ENCODE data around the gene SYNE3. TPM values are rescaled to one million over a fixed set of nuclear protein-coding genes. Genes with fewer than 3 reads are reported as not detected.

Gene SYNE3
- total RNA-seq, 1 experiment from 2014 or later = 6.2 TPM

GRCh38 chr14:95543021-95543420 is 26.6 kb upstream of the SYNE3 start:
- ChIA-PET POLR2A (no interaction called here), CTCF (no interaction called here)
- no peak for DNase-seq (ENCODE audit: low read depth, low spot score)
- TF ChIP-seq CTCF (IDR thresholded peaks at IDR 0.05) = no peak
- TF ChIP-seq SIN3A (IDR thresholded peaks at IDR 0.05; ENCODE audit: borderline replicate concordance, insufficient read depth, low read depth, low read length) = no peak
- TF ChIP-seq TCF7L2 (IDR thresholded peaks at IDR 0.05; ENCODE audit: low read depth, low read length) = no peak
- TF ChIP-seq POLR2AphosphoS5 (IDR thresholded peaks at IDR 0.05; ENCODE audit: low read depth, low read length) = no peak
- TF ChIP-seq REST (IDR thresholded peaks at IDR 0.05; ENCODE audit: insufficient read depth in 1 of 2, low read depth in 2 of 2, low read length in 1 of 2) = no peak
- Histone ChIP-seq H3K9me3 (ENCODE audit: control insufficient read depth, insufficient read depth, low read depth, low read length) (no peaks in the 10 kb centered on the region), H3K27me3 (ENCODE audit: control insufficient read depth, insufficient read depth, low read length) (no peaks in the 10 kb centered on the region), H3K4me3 (ENCODE audit: low read depth in 2 of 2, low read length in 2 of 2) (no peak overlapping the region), H3K27ac (ENCODE audit: low read length) (no peak overlapping the region), H3K4me1 (ENCODE audit: control insufficient read depth, insufficient read depth, low read length) (peaks cover 19% of the 10 kb centered on the region), H3K36me3 (ENCODE audit: control insufficient read depth, insufficient read depth, low read length) (no peaks in the 10 kb centered on the region)
- no TSS peak for BruUV-seq (replicated peaks)
- in situ Hi-C loops (cut with HindIII; ENCODE audit: low pct_unique_long_range_greater_than_20kb, low sequenced_read_pairs) (no loop called here), intact Hi-C loops (cut with micrococcal nuclease; ENCODE audit: unreplicated experiment) (no loop called here)
- no peak for ATAC-seq

GRCh38 chr14:95541932-95542930 is 25.8 kb upstream of the SYNE3 start:
- DNase-seq (ENCODE audit: low read depth, low spot score) (no peak), ATAC-seq (no peak)
- intact Hi-C loops (cut with micrococcal nuclease; ENCODE audit: unreplicated experiment) = no loop called here
- no peak overlapping the region for H3K27ac ChIP-seq (ENCODE audit: low read length)
- POLR2A ChIA-PET = no interaction called here
- no TSS peak for BruUV-seq (replicated peaks)
- H3K27me3 ChIP-seq (ENCODE audit: control insufficient read depth, insufficient read depth, low read length) = no peaks in the 10 kb centered on the region
- no peaks in the 10 kb centered on the region for H3K9me3 ChIP-seq (ENCODE audit: control insufficient read depth, insufficient read depth, low read depth, low read length)
- H3K36me3 ChIP-seq (ENCODE audit: control insufficient read depth, insufficient read depth, low read length) = no peaks in the 10 kb centered on the region
- no peak overlapping the region for H3K4me3 ChIP-seq (ENCODE audit: low read depth in 2 of 2, low read length in 2 of 2)
- no peak for TF ChIP-seq REST (IDR thresholded peaks at IDR 0.05; ENCODE audit: insufficient read depth in 1 of 2, low read depth in 2 of 2, low read length in 1 of 2)
- no peak for TF ChIP-seq POLR2AphosphoS5 (IDR thresholded peaks at IDR 0.05; ENCODE audit: low read depth, low read length)
- TF ChIP-seq TCF7L2 (IDR thresholded peaks at IDR 0.05; ENCODE audit: low read depth, low read length) = no peak
- TF ChIP-seq SIN3A (IDR thresholded peaks at IDR 0.05; ENCODE audit: borderline replicate concordance, insufficient read depth, low read depth, low read length) = no peak
- no peak for TF ChIP-seq CTCF (IDR thresholded peaks at IDR 0.05)
- CTCF ChIA-PET = no interaction called here
- in situ Hi-C loops (cut with HindIII; ENCODE audit: low pct_unique_long_range_greater_than_20kb, low sequenced_read_pairs) = no loop called here
- peaks cover 18% of the 10 kb centered on the region for H3K4me1 ChIP-seq (ENCODE audit: control insufficient read depth, insufficient read depth, low read length)
